H1 (cell line): ENCODE results near the gene TBCD. TPM values are rescaled to one million over a fixed set of nuclear protein-coding genes. Genes with fewer than 3 reads are reported as not detected.

Experiments used
- CTCF ChIA-PET: fragments of 300-600 bp; sonication (Branson Sonifier 250); formaldehyde crosslinking; loops from one replicate; lab custom pipeline; 2021; ENCODE audit not compliant: partially characterized antibody; lab: Charles Lee
- POLR2A ChIA-PET: fragments of 300-600 bp; sonication (Branson Sonifier 250); formaldehyde crosslinking; loops from one replicate; lab custom pipeline; 2021; ENCODE audit warnings: inconsistent platforms; ENCODE audit not compliant: partially characterized antibody; lab: Charles Lee
- DNase-seq, 2 experiments: peaks; one replicate each; pipeline versions ENCODE4 v3.0.0 to v3.0.0-alpha.2; 2010 to 2022; ENCODE audit warnings: low spot score in 2 of 2, low read depth in 1 of 2, mixed read lengths in 1 of 2
- FAIRE-seq: peaks from 2 replicates; lab custom pipeline; 2011; peaks lifted over from hg19 to GRCh38; lab: Jason Lieb, UNC
- H2AFZ ChIP-seq: 2 replicates; pipeline ENCODE4 v1.8.1; 2012; ENCODE audit warnings: low read length, inconsistent platforms
- H2AK5ac ChIP-seq: 2 replicates; pipeline ENCODE4 v1.6.1; 2013; ENCODE audit warnings: low read depth, low read length
- H2BK120ac ChIP-seq: replicated peaks from 2 replicates; pipeline ENCODE3; 2013; ENCODE audit warnings: low read depth, low read length, inconsistent platforms
- H2BK12ac ChIP-seq: 2 replicates; pipeline ENCODE4 v1.6.1; 2013; ENCODE audit warnings: low read depth, low read length
- H2BK15ac ChIP-seq: 2 replicates; pipeline ENCODE4 v1.6.1; 2013; ENCODE audit warnings: low read length
- H2BK20ac ChIP-seq: 2 replicates; pipeline ENCODE4 v1.6.1; 2013; ENCODE audit warnings: low read length
- H2BK5ac ChIP-seq: 2 replicates; pipeline ENCODE4 v1.6.1; 2013; ENCODE audit warnings: low read depth, low read length
- H3K14ac ChIP-seq: 2 replicates; pipeline ENCODE4 v1.6.1; 2013; ENCODE audit warnings: inconsistent platforms; ENCODE audit not compliant: insufficient read length
- H3K18ac ChIP-seq: 2 replicates; pipeline ENCODE4 v1.6.1; 2013; ENCODE audit warnings: low read length; ENCODE audit errors: extremely low read depth
- H3K23ac ChIP-seq: 2 replicates; pipeline ENCODE4 v1.6.1; 2013; ENCODE audit warnings: inconsistent platforms; ENCODE audit not compliant: insufficient read length
- H3K23me2 ChIP-seq: 2 replicates; pipeline ENCODE4 v1.6.1; 2013; ENCODE audit warnings: low read depth, low read length
- H3K27ac ChIP-seq: 2 replicates; pipeline ENCODE4 v1.6.1; 2011; ENCODE audit warnings: low read depth, low read length, inconsistent platforms
- H3K27me3 ChIP-seq, 4 experiments: replicated peaks in 1 of 4; 1 replicate in 1 of 4; 2 replicates in 3 of 4; pipeline versions ENCODE4 v1.6.1 to v1.8.1; 2011 to 2013; ENCODE audit warnings: low read length in 3 of 4, mild to moderate bottlenecking in 3 of 4, inconsistent platforms in 2 of 4, mixed read lengths in 2 of 4, moderate library complexity in 1 of 4; ENCODE audit not compliant: control insufficient read depth in 3 of 4, insufficient read depth in 3 of 4; ENCODE audit errors: extremely low read depth in 1 of 4
- H3K36me3 ChIP-seq, 4 experiments: 2 replicates each; pipeline versions ENCODE4 v1.6.1 to v1.8.1; 2011 to 2013; ENCODE audit warnings: mild to moderate bottlenecking in 4 of 4, low read length in 3 of 4, moderate library complexity in 2 of 4, control low read depth in 1 of 4, inconsistent platforms in 1 of 4; ENCODE audit not compliant: insufficient read depth in 4 of 4, control insufficient read depth in 2 of 4
- H3K4ac ChIP-seq: replicated peaks from 2 replicates; pipeline ENCODE3; 2013; ENCODE audit warnings: low read length, low read depth, mixed read lengths, inconsistent platforms; ENCODE audit not compliant: insufficient read length
- H3K4me1 ChIP-seq, 4 experiments: replicated peaks in 1 of 4; 1 replicate in 1 of 4; 2 replicates in 3 of 4; pipeline versions ENCODE4 v1.6.1 to v1.8.1; 2011 to 2013; ENCODE audit warnings: low read length in 3 of 4, inconsistent platforms in 2 of 4, mixed read lengths in 1 of 4; ENCODE audit not compliant: insufficient read depth in 4 of 4, control insufficient read depth in 3 of 4
- H3K4me2 ChIP-seq, 2 experiments: 2 replicates each; pipeline versions ENCODE4 v1.6.1 to v1.8.1; 2011 to 2013; ENCODE audit warnings: low read depth in 2 of 2, low read length in 2 of 2, control low read depth in 1 of 2, inconsistent platforms in 1 of 2, mild to moderate bottlenecking in 1 of 2; ENCODE audit not compliant: insufficient read depth in 1 of 2
- H3K4me3 ChIP-seq, 4 experiments: fragments of 200-600, 300-600 bp in 1 of 4; sonication (generic), shearing (Covaris generic), sonication (Bioruptor Twin) in 1 of 4; 2 replicates each; pipeline versions ENCODE4 v1.5.1 to v1.8.1; 2011 to 2016; ENCODE audit warnings: low read length in 4 of 4, low read depth in 3 of 4, control low read depth in 2 of 4, inconsistent platforms in 2 of 4, mild to moderate bottlenecking in 2 of 4, mixed read lengths in 1 of 4, moderate library complexity in 1 of 4; ENCODE audit not compliant: insufficient read depth in 2 of 4; ENCODE audit errors: extremely low read depth in 1 of 4
- H3K56ac ChIP-seq: replicated peaks from 2 replicates; pipeline ENCODE3; 2013; ENCODE audit warnings: low read depth, mild to moderate bottlenecking, mixed read lengths, low read length, inconsistent platforms; ENCODE audit not compliant: insufficient read length
- H3K79me1 ChIP-seq: 2 replicates; pipeline ENCODE4 v1.6.1; 2013; ENCODE audit warnings: low read depth, low read length, control low read depth
- H3K79me2 ChIP-seq, 2 experiments: 2 replicates each; pipeline versions ENCODE4 v1.6.1 to v1.8.1; 2012 to 2013; ENCODE audit warnings: low read length in 2 of 2, mild to moderate bottlenecking in 2 of 2, inconsistent platforms in 1 of 2; ENCODE audit not compliant: insufficient read depth in 2 of 2, control insufficient read depth in 1 of 2
- H3K9ac ChIP-seq, 4 experiments: replicated peaks in 1 of 4; 1 replicate in 1 of 4; 2 replicates in 3 of 4; pipeline versions ENCODE4 v1.6.1 to v1.8.1; 2011 to 2013; ENCODE audit warnings: low read depth in 3 of 4, low read length in 3 of 4, control low read depth in 2 of 4, mild to moderate bottlenecking in 2 of 4, moderate library complexity in 2 of 4, inconsistent platforms in 1 of 4; ENCODE audit errors: extremely low read depth in 1 of 4
- H3K9me3 ChIP-seq, 2 experiments: 2 replicates each; pipeline versions ENCODE4 v1.6.1 to v1.8.1; 2012 to 2013; ENCODE audit warnings: mild to moderate bottlenecking in 2 of 2, moderate library complexity in 2 of 2, control low read depth in 1 of 2, inconsistent platforms in 1 of 2, low read depth in 1 of 2, low read length in 1 of 2, mixed read lengths in 1 of 2; ENCODE audit not compliant: insufficient read depth in 2 of 2
- H4K20me1 ChIP-seq, 2 experiments: replicated peaks in 1 of 2; 2 replicates each; pipeline versions ENCODE3 to v1.8.1; 2011 to 2013; ENCODE audit warnings: inconsistent platforms in 2 of 2, low read length in 2 of 2, mild to moderate bottlenecking in 1 of 2; ENCODE audit not compliant: insufficient read depth in 2 of 2, control insufficient read depth in 1 of 2
- H4K5ac ChIP-seq: 2 replicates; pipeline ENCODE4 v1.6.1; 2013; ENCODE audit warnings: low read length, low read depth, mixed read lengths, inconsistent platforms; ENCODE audit not compliant: insufficient read length
- H4K8ac ChIP-seq: 2 replicates; pipeline ENCODE4 v1.8.0; 2013; ENCODE audit warnings: mild to moderate bottlenecking, moderate library complexity, low read length, inconsistent platforms; ENCODE audit not compliant: insufficient read depth; ENCODE audit errors: extremely low read depth
- H4K91ac ChIP-seq: replicated peaks from 2 replicates; pipeline ENCODE3; 2013; ENCODE audit warnings: low read length, mixed read lengths, inconsistent platforms; ENCODE audit not compliant: insufficient read length
- BCL11A ChIP-seq, 2 experiments: IDR thresholded peaks; one replicate each; pipeline ENCODE4 v1.6.1; 2011; ENCODE audit warnings: low read depth in 2 of 2, low read length in 2 of 2, mild to moderate bottlenecking in 2 of 2
- CBX8 ChIP-seq: fragments of 300-800, 300-1000 bp; sonication (generic); IDR thresholded peaks from 2 replicates; pipeline ENCODE4 v1.7.1; 2016; ENCODE audit warnings: low read depth, low read length, borderline replicate concordance
- GABPA ChIP-seq: IDR thresholded peaks from 2 replicates; pipeline ENCODE4 v1.6.1; 2011; ENCODE audit warnings: mild to moderate bottlenecking, low read length, moderate library complexity, borderline replicate concordance; ENCODE audit not compliant: insufficient read depth
- RFX5 ChIP-seq: IDR thresholded peaks from 2 replicates; pipeline ENCODE4 v1.6.1; 2011; ENCODE audit warnings: low read depth, low read length, improper control_type of control experiment, borderline replicate concordance
- SP2 ChIP-seq: IDR thresholded peaks from 2 replicates; pipeline ENCODE4 v1.6.1; 2012; ENCODE audit warnings: mild to moderate bottlenecking, low read length, inconsistent platforms
- SRF ChIP-seq: IDR thresholded peaks from 2 replicates; pipeline ENCODE4 v1.6.1; 2011; ENCODE audit warnings: mild to moderate bottlenecking, low read depth, low read length, moderate library complexity
- SUZ12 ChIP-seq: fragments of 200-600 bp; sonication (generic); IDR thresholded peaks from 2 replicates; pipeline ENCODE4 v1.6.1; 2012; ENCODE audit warnings: mild to moderate bottlenecking, inconsistent platforms, low read length, moderate library complexity, mixed read lengths
- WGBS, 2 experiments: shearing (Covaris generic) in 1 of 2; methylation state at CpG; one replicate each; pipeline versions ENCODE4 v1.1.6 to v1.1.7; 2013 to 2015; ENCODE audit warnings: low lambda C conversion rate in 2 of 2, mixed read lengths in 2 of 2, inconsistent platforms in 1 of 2, low coverage in 1 of 2, missing lambda C conversion rate in 1 of 2; ENCODE audit not compliant: insufficient replicate concordance in 2 of 2, insufficient coverage in 1 of 2, insufficient read length in 1 of 2; ENCODE audit errors: extremely low coverage in 1 of 2, missing lambda C conversion rate in 1 of 2; 5-methylcytosine and 5-hydroxymethylcytosine counted together
- polyA plus RNA-seq, 7 experiments: library from polyadenylated mRNA; depleted of rRNA in 3 of 7; stranded (reverse) in 5 of 7; unstranded in 2 of 7; fragments of >200 nt in 5 of 7; fragments of 200-250 nt in 2 of 7; gene quantifications; 1 replicate in 5 of 7; 2 replicates in 1 of 7; 4 replicates in 1 of 7; pipeline versions ENCODE4 v1.2.1 to v1.2.3, GENCODE V29; 2011 to 2013; ENCODE audit warnings: missing spikeins in 2 of 7, mixed read lengths in 2 of 7
- total RNA-seq: library from RNA; stranded (reverse); fragmentation: NEBNext Ultra II Directional; extraction: Animal tissue kit (Norgen Biotek cat#: 25700); gene quantifications from 2 replicates; pipeline ENCODE4 v1.2.1, GENCODE V29; 2021
- TF ChIP-seq, protein P1 (sequence below): IDR thresholded peaks from 2 replicates; pipeline ENCODE4 v1.6.1; 2011; ENCODE audit warnings: low read depth, mild to moderate bottlenecking, low read length; ENCODE audit not compliant: insufficient read depth

Gene TBCD
- total and polyA plus RNA-seq, 2 of the 8 experiments (the other 6 are each of a cell fraction or from before 2014, with no cell fraction given): 118 to 162 TPM

DNA sequence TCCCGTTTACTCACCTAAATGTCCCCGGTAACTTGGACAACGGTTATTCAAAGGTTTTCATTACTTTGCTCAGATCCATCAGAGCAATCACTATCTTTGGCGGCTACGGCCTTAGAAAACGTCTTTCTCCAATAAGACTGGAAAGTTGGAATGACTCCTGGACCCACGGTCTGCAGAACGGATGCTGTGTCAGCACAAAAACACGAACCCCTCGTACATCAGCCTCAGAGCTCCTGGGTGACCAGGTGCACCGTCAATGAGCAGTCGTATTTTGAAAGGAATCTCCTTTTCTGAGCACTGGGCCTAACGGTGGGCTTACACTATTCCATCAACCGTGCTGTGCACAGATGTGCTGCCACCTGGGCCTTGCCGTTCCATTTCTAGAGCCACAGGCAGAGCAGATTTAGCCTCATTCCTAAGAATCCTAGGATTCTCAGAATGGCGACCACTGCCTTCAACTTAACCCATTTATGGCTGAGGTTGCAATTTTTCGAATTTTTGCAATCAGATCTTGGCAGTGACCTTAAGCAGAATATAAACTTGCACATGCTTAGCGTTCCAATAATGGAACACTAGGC, 198.7 kb downstream of the TBCD start:
- H3K79me1 ChIP-seq: no peaks in the 10 kb centered on the region
- no peak overlapping the region for H2AK5ac ChIP-seq
- H2BK15ac ChIP-seq: no peak overlapping the region
- H3K56ac ChIP-seq: no peak overlapping the region
- H3K9ac ChIP-seq: no peak overlapping the region
- H2BK5ac ChIP-seq: no peak overlapping the region
- H3K27me3 ChIP-seq: no peaks in the 10 kb centered on the region
- H4K91ac ChIP-seq: no peak overlapping the region
- no peak overlapping the region for H2BK12ac ChIP-seq
- FAIRE-seq (no peak), DNase-seq (no peak)
- no peaks in the 10 kb centered on the region for H3K23me2 ChIP-seq
- no peak overlapping the region for H3K4ac ChIP-seq
- H2AFZ ChIP-seq: no peak overlapping the region
- POLR2A ChIA-PET: no interaction called here
- no peak overlapping the region for H2BK120ac ChIP-seq
- no peaks in the 10 kb centered on the region for H4K20me1 ChIP-seq
- H3K14ac ChIP-seq: no peak overlapping the region
- no peak overlapping the region for H3K23ac ChIP-seq
- no peak overlapping the region for H3K4me3 ChIP-seq
- no peaks in the 10 kb centered on the region for H3K4me1 ChIP-seq
- H3K79me2 ChIP-seq: no peaks in the 10 kb centered on the region
- WGBS, 2 experiments: 80% methylated on average over 18 of the region's 18 CpGs; no CpG with 5 or more reads in 1 of the 2 experiments
- H3K18ac ChIP-seq: no peak overlapping the region
- TF ChIP-seq BCL11A (IDR thresholded peaks at IDR 0.05; ENCODE audit: low read depth in 2 of 2, low read length in 2 of 2) (no peak), SP2 (no peak), GABPA (no peak), SRF (no peak), CBX8 (no peak), SUZ12 (no peak), RFX5 (no peak)
- TF ChIP-seq, protein P1, sequence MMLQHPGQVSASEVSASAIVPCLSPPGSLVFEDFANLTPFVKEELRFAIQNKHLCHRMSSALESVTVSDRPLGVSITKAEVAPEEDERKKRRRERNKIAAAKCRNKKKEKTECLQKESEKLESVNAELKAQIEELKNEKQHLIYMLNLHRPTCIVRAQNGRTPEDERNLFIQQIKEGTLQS: no peak
- TF ChIP-seq, all 59 proteins: peak for 0
- H3K36me3 ChIP-seq: no peaks in the 10 kb centered on the region; a peak in 4 of 8 replicates
- CTCF ChIA-PET: no interaction called here
- no peak overlapping the region for H4K8ac ChIP-seq
- H3K4me2 ChIP-seq: no peak overlapping the region
- peaks cover 56 to 63% of the 10 kb centered on the region in 2 experiments for H3K9me3 ChIP-seq
- no peak overlapping the region for H3K27ac ChIP-seq
- no peak overlapping the region for H2BK20ac ChIP-seq
- H4K5ac ChIP-seq: no peak overlapping the region
